Chondrocyte (in vitro differentiated cells): Measurements from ENCODE around the gene SCAMP5. TPM values are rescaled to one million over a fixed set of nuclear protein-coding genes. Genes with fewer than 3 reads are reported as not detected.

Experiments
- DNase-seq: peaks from one replicate; pipeline ENCODE4 v3.0.0; 2021; ENCODE audit warnings: mixed read lengths, low spot score
- H3K27ac Mint-ChIP-seq: one replicate; pipeline ENCODE4 v1.8.0; 2021; ENCODE audit warnings: mild to moderate bottlenecking, moderate library complexity, mixed read lengths; ENCODE audit not compliant: unreplicated experiment
- H3K27me3 Mint-ChIP-seq: 2 replicates; pipeline ENCODE4 v1.8.0; 2021; ENCODE audit warnings: low read depth, mixed read lengths
- H3K36me3 Mint-ChIP-seq: 2 replicates; pipeline ENCODE4 v1.8.0; 2021; ENCODE audit warnings: low read depth, mixed read lengths
- H3K4me1 Mint-ChIP-seq: 2 replicates; pipeline ENCODE4 v1.8.0; 2021; ENCODE audit warnings: low read depth, mild to moderate bottlenecking, mixed read lengths
- H3K4me3 Mint-ChIP-seq: one replicate; pipeline ENCODE4 v1.8.0; 2021; ENCODE audit warnings: mild to moderate bottlenecking, moderate library complexity, mixed read lengths; ENCODE audit not compliant: unreplicated experiment
- H3K9me3 Mint-ChIP-seq: 2 replicates; pipeline ENCODE4 v1.8.0; 2021; ENCODE audit warnings: low read depth, mixed read lengths
- CTCF ChIP-seq: fragments of 200-600 bp; sonication (generic); IDR thresholded peaks from 2 replicates; pipeline ENCODE4 v1.5.0; 2021; ENCODE audit warnings: antibody characterized with exemption, mild to moderate bottlenecking, moderate library complexity
- total RNA-seq: library from RNA; stranded (reverse); gene quantifications from 3 replicates; pipeline ENCODE4 v1.2.1, GENCODE V29; 2021

Gene SCAMP5
- total RNA-seq, 1 donor from 2014 or later: 20.6 TPM

- H3K36me3 Mint-ChIP-seq: no peaks in the 10 kb centered on the region
- no peak for TF ChIP-seq CTCF
- H3K9me3 Mint-ChIP-seq: no peaks in the 10 kb centered on the region
- no peak overlapping the region for H3K27ac Mint-ChIP-seq
- no peak for DNase-seq
- H3K27me3 Mint-ChIP-seq: no peaks in the 10 kb centered on the region
- no peak overlapping the region for H3K4me3 Mint-ChIP-seq
- peaks cover 37% of the 10 kb centered on the region for H3K4me1 Mint-ChIP-seq
Observed at GRCh38 chr15:74962219-74962618, 33.1 kb upstream of the SCAMP5 start.

DNA sequence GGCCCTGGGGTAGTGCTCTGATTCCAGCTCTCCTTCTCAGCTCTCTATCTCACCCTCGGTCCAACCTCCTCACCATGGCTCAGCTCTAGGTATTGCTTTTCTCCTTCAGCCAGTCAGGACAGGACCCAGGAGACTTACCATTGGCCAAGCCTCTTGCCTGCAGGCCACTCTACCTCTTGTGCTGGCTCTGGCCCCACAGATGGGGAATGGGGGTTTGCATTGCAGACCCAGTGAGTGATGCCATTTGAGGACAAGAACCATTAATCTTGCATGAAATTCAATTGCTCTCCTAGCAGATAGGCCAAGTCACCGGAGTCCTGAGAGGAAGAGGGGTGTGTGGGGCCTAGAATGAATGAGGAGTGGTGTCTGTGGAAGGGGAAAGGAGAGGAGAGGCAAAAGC is 32.7 kb upstream of the SCAMP5 start:
- Mint-ChIP-seq H3K4me3 (no peak overlapping the region), H3K36me3 (no peaks in the 10 kb centered on the region), H3K27ac (no peak overlapping the region)

GRCh38 chr15:74963213-74963612 is 32.1 kb upstream of the SCAMP5 start:
- Mint-ChIP-seq H3K9me3 (no peaks in the 10 kb centered on the region), H3K4me1 (peaks cover 33% of the 10 kb centered on the region), H3K27me3 (no peaks in the 10 kb centered on the region), H3K36me3 (no peaks in the 10 kb centered on the region), H3K4me3 (no peak overlapping the region), H3K27ac (no peak overlapping the region)
- DNase-seq: no peak
- no peak for TF ChIP-seq CTCF

More for the DNA sequence above, 32.7 kb upstream of the SCAMP5 start:
- TF ChIP-seq CTCF: no peak
- H3K27me3 Mint-ChIP-seq: no peaks in the 10 kb centered on the region
- H3K9me3 Mint-ChIP-seq: no peaks in the 10 kb centered on the region
- H3K4me1 Mint-ChIP-seq: peaks cover 37% of the 10 kb centered on the region
- no peak for DNase-seq

- no peaks in the 10 kb centered on the region for H3K27me3 Mint-ChIP-seq
- DNase-seq: no peak
Observed at GRCh38 chr15:74964794-74965193, 30.6 kb upstream of the SCAMP5 start.

DNA sequence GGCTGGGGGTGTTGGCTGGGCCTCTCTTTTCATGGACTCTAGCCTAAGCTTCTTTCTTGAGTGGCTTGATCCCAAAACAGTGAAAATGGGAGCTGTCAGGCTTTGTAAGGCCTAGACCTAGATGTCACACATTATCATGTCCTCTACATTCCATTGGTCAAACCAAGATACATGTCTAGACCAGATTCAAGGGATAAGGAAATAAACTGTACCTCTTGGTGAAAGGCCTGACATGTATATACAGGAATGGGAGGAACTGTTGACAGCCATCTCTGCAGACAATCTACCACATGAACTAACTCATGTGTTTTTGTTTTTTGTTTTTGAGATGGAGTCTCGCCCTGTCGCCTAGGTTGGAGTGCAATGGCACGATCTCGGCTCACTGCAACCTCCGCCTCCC is 27.7 kb upstream of the SCAMP5 start:
- Mint-ChIP-seq H3K27ac (no peak overlapping the region), H3K4me3 (no peak overlapping the region), H3K9me3 (no peaks in the 10 kb centered on the region), H3K4me1 (peaks cover 14% of the 10 kb centered on the region), H3K27me3 (no peaks in the 10 kb centered on the region), H3K36me3 (no peaks in the 10 kb centered on the region)
- no peak for DNase-seq
- TF ChIP-seq CTCF: no peak

More at GRCh38 chr15:74964794-74965193, 30.6 kb upstream of the SCAMP5 start:
- Mint-ChIP-seq H3K9me3 (no peaks in the 10 kb centered on the region), H3K27ac (peak overlapping the region; percentile 60), H3K36me3 (no peaks in the 10 kb centered on the region), H3K4me3 (no peak overlapping the region), H3K4me1 (peaks cover 18% of the 10 kb centered on the region)
- no peak for TF ChIP-seq CTCF
